NCI-H1436 treated with DMSO at 0.1 percent for 48 hours (cell line): ENCODE results near the gene XXYLT1.
"Not testable (repeated sequence)": the region's sequence is repeated elsewhere in the genome, so short reads cannot be mapped to it uniquely, and the experiment has no call there.

Source experiments
- DNase-seq: peaks from one replicate; lab custom pipeline; 2025; lab: John Stamatoyannopoulos, UW

XXYLT1 gene

DNA sequence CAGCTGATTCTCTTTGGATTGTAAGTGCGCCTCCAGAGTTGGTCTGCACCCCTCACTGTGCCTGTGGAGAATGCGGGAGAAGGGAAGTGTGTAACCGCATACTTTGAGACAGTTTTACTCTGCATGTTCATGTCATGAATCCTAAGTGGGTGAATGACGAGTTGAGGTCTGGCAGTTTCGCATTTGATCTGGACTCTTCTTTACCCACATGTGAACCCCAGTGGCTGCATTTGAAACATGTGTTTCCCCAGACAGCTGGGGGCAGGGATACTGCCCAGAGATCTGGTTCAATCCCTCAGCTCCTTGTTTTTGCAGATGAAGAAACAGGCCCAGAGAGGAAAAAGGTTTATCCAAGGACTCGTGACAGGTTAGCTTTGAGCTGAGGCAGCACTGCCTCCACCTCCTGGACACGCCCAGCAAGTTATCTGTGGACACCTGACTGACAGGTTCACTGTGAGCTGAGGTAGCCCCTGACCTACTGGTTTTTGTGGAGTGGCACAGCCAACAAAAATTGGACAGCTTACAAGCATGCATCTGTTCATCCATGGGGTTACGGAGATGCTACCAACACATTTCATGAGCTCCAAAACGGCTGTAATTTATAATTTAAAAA lies 207.3 kb downstream of the XXYLT1 start:
- no peak for DNase-seq

DNA sequence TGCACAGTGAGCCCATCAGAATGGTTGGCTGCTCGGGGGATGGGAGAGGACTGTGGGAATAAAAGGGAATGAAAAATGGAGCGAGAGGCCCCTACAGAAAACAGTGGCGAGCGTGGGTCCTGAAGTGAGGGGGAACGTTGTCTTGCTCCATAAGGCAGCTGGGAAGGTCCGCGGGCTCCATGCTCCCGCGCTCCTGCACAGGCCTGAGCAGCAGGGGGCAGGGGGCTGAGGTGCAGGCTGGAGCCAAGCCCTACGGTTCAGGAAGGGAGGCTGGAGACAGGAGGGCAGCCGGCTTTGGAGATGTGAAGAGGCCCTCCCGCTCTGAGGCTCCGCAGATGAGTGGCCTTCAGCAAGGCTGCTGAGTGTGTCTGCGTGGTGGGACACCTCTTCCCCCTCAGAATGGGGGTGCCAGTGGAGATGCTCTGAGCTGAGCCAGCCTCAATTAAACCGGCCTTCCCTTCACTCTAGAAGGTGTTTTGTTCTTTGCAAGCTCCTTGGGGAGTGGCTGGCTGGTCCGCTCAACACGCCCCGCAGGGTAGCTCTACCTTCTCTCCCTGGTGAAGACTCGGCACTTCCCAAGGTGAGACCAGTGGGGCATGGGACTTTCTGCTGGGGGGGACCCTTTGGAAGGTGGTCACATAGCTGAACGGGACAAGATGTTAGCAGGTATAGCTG lies 208.0 kb downstream of the XXYLT1 start:
- DNase-seq = no peak

GRCh38 chr3:195061756-195062655 lies 209.0 kb downstream of the XXYLT1 start:
- DNase-seq = no peak

- DNase-seq = no peak
Observed at GRCh38 chr3:195060531-195061291, 210.2 kb downstream of the XXYLT1 start.

DNA sequence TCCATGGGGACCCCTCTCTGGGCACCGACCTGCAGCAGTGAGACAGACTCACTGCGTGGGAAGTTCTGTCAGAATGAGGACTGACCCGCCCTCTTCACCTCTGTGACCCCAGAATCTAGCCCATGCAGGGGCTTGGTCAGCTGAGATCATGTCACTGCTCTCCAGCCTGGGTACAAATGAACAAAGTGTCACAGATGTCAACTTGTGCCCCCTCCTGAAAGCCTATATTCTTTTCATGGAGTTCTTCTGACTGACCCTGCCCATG lies 210.8 kb downstream of the XXYLT1 start:
- DNase-seq = no peak

DNA sequence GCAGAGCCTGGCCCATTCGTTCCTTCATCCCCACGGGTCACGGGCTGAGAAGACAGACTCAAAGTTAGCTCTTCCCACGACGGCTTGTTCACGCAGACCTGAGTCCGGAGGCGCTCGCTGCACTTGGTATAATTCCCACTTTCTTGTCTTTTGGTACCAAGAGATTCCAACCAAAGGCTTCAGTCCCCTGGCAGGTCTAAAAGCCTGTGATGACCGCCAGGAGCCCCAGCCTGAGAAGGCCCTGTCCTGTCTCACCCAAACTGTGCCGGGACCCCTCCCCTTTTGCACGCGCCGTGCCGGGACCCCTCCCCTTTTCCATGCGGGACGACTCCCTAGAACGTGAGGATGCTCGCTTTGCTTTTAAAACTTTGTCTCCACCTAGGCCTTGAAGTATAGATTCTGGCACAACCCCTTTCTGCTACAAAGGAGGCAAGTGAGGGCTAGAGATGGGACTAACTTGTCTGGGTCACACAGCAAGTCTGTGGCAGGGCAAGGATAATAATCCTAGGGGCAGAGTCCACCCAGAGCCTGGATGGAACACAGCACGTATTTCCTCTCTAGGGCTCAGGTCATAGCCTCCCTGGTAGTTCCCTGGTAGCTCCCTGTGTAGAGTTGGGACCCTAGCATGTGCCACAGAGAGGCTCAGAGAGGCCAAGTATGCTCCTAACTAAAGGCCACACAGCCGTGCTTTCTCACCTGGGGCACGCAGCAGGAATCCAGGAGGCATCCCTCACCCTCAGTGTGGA lies 211.3 kb downstream of the XXYLT1 start:
- no peak for DNase-seq

GRCh38 chr3:195059006-195059350 lies 212.0 kb downstream of the XXYLT1 start:
- no peak for DNase-seq

DNA sequence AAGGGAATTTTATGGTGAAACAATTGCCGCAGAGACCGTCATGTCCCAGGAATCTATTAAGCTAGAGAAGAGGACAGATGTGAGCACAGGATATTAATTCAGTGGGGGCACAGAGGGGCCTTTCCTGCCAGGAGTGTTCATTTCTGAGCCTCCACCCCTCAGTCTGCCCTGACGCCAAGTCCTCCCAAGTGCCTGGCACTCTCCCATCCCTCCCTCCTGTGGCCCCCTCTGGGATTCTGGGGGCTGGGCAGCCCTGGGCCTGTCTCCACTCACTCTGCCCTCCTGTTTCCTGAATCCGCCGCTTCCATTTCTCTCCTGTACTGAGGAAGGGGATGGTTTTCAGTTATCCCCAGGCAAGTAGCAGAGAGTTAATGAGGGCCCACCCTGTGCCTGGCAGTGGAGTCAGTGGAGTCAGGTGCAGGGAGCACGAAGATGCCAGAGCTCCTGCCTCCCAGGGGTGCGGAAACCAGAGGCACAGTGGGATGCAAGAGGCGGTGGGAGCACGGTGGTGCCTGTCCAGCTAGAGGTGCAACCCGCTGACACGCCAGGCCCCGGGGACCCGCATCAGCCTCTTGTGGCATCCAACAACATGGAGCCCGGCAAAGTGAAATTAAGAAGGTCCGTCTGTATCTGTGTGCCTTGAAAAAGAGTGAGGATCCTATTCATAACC lies 212.5 kb downstream of the XXYLT1 start:
- DNase-seq = no peak

- DNase-seq = no peak
Observed at GRCh38 chr3:195057716-195058115, 213.2 kb downstream of the XXYLT1 start.

GRCh38 chr3:195056506-195056905 lies 214.5 kb downstream of the XXYLT1 start:
- DNase-seq = no peak

DNA sequence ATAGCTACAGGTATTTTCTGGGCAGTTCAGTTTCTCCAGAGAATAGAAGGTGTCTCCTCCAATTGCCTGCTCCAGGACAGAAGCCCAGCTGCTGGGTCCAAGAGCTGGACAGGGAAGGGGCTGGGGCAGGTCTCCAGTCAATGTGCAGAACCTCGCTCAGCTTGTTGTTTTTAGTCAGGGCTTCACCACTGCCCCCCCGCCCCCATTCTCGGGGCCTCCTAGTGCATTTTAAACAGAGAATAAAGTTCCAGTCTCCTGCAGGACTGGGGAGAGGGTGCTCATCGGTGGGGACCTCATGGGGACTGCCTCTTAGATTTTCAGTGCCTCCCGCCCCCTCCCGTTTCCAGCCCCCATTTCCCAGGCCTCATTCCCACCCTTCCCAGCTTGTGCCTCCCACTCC lies 216.6 kb downstream of the XXYLT1 start:
- no peak for DNase-seq

DNA sequence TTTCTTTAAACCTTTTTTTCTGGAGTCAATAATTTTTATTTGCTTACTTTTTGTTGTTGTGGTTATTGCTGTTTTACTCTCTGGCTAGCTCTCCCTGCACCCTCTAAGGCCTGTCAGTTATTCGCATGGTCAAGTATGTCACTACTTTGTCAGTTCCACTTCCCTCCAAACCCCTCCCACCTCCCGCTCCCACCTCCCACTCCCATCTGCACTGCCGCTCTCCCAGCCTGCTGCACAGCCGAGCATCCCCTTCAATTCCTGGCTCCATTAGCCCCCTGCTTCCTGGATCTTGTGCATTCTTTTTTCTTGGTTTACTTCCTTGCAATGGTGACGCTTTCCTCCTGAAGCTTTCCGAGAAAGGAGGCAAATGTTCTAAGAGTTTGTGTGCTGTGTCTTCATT lies 218.0 kb downstream of the XXYLT1 start:
- no peak for DNase-seq

GRCh38 chr3:195050296-195050695 lies 220.7 kb downstream of the XXYLT1 start:
- DNase-seq = not testable (repeated sequence)

- no peak for DNase-seq
Observed at GRCh38 chr3:195048059-195048905, 222.7 kb downstream of the XXYLT1 start.

DNA sequence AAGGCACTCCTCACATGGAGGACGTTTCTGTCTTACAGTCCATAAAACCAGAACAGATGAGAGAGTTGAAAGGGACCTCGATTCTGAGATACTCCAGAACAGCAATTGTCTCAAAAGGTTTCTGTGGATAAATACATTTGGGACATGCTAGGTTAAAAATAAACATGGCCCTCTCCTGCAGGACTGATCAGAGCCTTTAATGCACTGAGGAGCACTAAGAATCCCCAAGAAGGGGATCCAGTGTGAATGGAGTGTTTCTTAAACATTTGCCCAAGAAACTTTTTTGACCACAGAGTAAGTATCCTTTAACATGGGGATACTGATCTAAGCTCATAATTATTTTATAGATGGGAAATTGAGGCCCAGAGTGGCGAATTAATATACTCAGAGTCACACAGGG lies 223.4 kb downstream of the XXYLT1 start:
- DNase-seq = no peak

- no peak for DNase-seq
Observed at GRCh38 chr3:195046441-195046840, 224.5 kb downstream of the XXYLT1 start.

- no peak for DNase-seq
Observed at GRCh38 chr3:195045481-195046210, 225.3 kb downstream of the XXYLT1 start.

GRCh38 chr3:195044411-195044810 lies 226.5 kb downstream of the XXYLT1 start:
- DNase-seq = no peak

DNA sequence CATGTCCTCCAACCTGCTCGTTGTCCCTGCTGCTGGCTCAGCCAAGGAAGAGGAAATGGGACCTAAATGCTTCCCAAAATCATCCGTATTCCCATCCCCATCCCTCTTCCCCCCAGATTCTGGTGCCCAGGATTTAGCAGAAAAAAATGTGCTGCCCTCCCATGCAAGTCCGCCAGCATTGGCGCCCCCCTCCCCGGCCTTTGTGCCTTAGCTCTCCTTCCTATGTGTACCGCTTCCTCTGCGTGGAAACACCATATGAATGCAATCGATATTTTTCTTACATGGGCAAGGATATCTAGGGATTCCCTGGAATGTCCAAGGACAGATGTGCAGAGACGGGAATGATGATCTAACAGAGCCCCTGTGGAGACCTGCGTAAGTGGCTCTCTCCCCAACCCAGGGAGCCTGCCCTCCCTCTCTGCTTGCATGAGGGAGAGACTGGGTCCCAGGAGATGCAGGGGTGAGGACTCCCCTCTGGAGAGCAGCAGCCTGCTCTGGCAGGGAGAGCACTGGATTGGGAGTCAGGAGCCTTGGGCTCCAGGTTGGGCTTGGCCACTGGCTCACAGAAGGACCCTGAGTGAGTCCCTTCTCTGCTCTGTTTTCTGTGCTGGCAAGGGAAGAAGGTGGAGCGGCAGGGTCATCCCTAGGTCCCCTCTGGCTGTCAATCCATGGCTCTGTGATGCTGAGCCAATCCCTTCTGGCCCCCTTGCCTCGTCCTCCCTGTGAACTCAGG lies 227.2 kb downstream of the XXYLT1 start:
- no peak for DNase-seq
